ENCODE data around the gene ALDH3B2. TPM values are rescaled to one million over a fixed set of nuclear protein-coding genes. Genes with fewer than 3 reads are reported as not detected.

ALDH3B2 gene
- total RNA-seq, 4 donors from 2014 or later, result 1.2 TPM; not detected in 3

GRCh38 chr11:67648796-67649613 lies 25.4 kb downstream of the ALDH3B2 start:
- Histone ChIP-seq H3K27ac (no peak overlapping the region), H3K4me1 (no peaks in the 10 kb centered on the region), H3K36me3 (no peaks in the 10 kb centered on the region), H3K4me3 (no peak overlapping the region), H3K27me3 (peaks cover 0 to 3% of the 10 kb centered on the region in 2 donors), H3K9me3 (no peaks in the 10 kb centered on the region)
- DNase-seq, result no peak
- TF ChIP-seq CTCF (IDR thresholded peaks at IDR 0.05) (no peak), POLR2A (IDR thresholded peaks at IDR 0.05) (no peak)
- intact Hi-C loops (cut with DNase I; ENCODE audit: low total_unique reads), result no loop called here

GRCh38 chr11:67648140-67648795 lies 26.2 kb downstream of the ALDH3B2 start:
- Histone ChIP-seq H3K27me3 (peaks cover 0 to 3% of the 10 kb centered on the region in 2 donors), H3K4me1 (no peaks in the 10 kb centered on the region), H3K36me3 (no peaks in the 10 kb centered on the region), H3K9me3 (no peaks in the 10 kb centered on the region), H3K4me3 (no peak overlapping the region), H3K27ac (no peak overlapping the region)
- intact Hi-C loops (cut with DNase I; ENCODE audit: low total_unique reads), result no loop called here
- TF ChIP-seq CTCF (IDR thresholded peaks at IDR 0.05) (no peak), POLR2A (IDR thresholded peaks at IDR 0.05) (no peak)
- no peak for DNase-seq

- Histone ChIP-seq H3K4me3 (no peak overlapping the region), H3K9me3 (no peaks in the 10 kb centered on the region), H3K4me1 (no peaks in the 10 kb centered on the region), H3K36me3 (no peaks in the 10 kb centered on the region), H3K27me3 (peaks cover 0 to 3% of the 10 kb centered on the region in 2 donors), H3K27ac (no peak overlapping the region)
- DNase-seq, result no peak
- no peak for TF ChIP-seq CTCF (IDR thresholded peaks at IDR 0.05)
- TF ChIP-seq POLR2A (IDR thresholded peaks at IDR 0.05), result no peak
- intact Hi-C loops (cut with DNase I; ENCODE audit: low total_unique reads), result no loop called here
These were observed 27.0 kb downstream of the ALDH3B2 start for GRCh38 chr11:67647471-67647870.

- H3K27ac ChIP-seq, result no peak overlapping the region
- no peaks in the 10 kb centered on the region for H3K4me1 ChIP-seq
- no peak for DNase-seq
- H3K4me3 ChIP-seq, result no peak overlapping the region
- intact Hi-C loops (cut with DNase I; ENCODE audit: low total_unique reads), result no loop called here
- peaks cover 0 to 3% of the 10 kb centered on the region in 2 donors for H3K27me3 ChIP-seq
- TF ChIP-seq CTCF (IDR thresholded peaks at IDR 0.05) (no peak), POLR2A (IDR thresholded peaks at IDR 0.05) (no peak)
- no peaks in the 10 kb centered on the region for H3K9me3 ChIP-seq
- H3K36me3 ChIP-seq, result no peaks in the 10 kb centered on the region
These were observed 27.7 kb downstream of the ALDH3B2 start for GRCh38 chr11:67646535-67647336.

Data from uterus (tissue), 4 donors.